DOHH2 (cell line): ENCODE results near the gene OR10J5.

Experiments used
- EZH2phosphoT487 ChIP-seq: fragments of 200-600 bp; sonication (generic); IDR thresholded peaks from 2 replicates; pipeline ENCODE4 v1.6.1; 2017; ENCODE audit warnings: borderline replicate concordance, mild to moderate bottlenecking, antibody characterized with exemption, low read length, moderate library complexity, mixed read lengths
- TF ChIP-seq, protein P1 (sequence below): fragments of 200-600 bp; sonication (generic); IDR thresholded peaks from one replicate; pipeline ENCODE4 v1.5.1; 2014; ENCODE audit warnings: antibody characterized with exemption, mild to moderate bottlenecking, low read depth, low read length; ENCODE audit not compliant: poor library complexity, severe bottlenecking

DNA sequence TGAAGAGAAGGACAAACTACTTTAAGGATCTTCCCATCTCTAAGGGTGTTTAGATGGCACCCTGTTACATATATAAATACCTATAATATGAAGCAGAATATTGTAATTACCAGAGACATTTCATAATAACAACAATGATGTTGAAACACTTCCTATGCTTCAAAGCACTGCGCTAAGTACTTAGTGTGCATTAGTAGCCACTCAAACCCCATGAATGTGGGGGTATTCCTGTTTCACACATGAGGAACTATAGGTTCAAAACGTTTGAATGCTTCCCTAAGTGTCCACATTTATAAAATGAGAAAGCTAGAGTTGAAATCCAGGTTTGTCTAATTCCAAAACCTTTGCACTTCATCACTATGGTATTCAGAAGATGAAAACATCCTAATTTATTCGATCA is 18.5 kb upstream of the OR10J5 start:
- TF ChIP-seq, protein P1, sequence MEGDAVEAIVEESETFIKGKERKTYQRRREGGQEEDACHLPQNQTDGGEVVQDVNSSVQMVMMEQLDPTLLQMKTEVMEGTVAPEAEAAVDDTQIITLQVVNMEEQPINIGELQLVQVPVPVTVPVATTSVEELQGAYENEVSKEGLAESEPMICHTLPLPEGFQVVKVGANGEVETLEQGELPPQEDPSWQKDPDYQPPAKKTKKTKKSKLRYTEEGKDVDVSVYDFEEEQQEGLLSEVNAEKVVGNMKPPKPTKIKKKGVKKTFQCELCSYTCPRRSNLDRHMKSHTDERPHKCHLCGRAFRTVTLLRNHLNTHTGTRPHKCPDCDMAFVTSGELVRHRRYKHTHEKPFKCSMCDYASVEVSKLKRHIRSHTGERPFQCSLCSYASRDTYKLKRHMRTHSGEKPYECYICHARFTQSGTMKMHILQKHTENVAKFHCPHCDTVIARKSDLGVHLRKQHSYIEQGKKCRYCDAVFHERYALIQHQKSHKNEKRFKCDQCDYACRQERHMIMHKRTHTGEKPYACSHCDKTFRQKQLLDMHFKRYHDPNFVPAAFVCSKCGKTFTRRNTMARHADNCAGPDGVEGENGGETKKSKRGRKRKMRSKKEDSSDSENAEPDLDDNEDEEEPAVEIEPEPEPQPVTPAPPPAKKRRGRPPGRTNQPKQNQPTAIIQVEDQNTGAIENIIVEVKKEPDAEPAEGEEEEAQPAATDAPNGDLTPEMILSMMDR: no peak
- TF ChIP-seq EZH2phosphoT487: no peak
